Vagina (tissue), 2 donors: Measurements from ENCODE around the gene PIGV.

Source experiments
- POLR2A ChIP-seq, 2 donors: fragments of 450-650 bp; IDR thresholded peaks; one replicate each; pipeline ENCODE4 v1.6.1; 2017; ENCODE audit warnings: antibody characterized with exemption in 2 of 2, mild to moderate bottlenecking in 2 of 2, moderate library complexity in 2 of 2
- POLR2AphosphoS5 ChIP-seq, 2 donors: sonication (generic); formaldehyde crosslinking; IDR thresholded peaks; one replicate each; pipeline ENCODE4 v1.9.0; 2017; ENCODE audit warnings: antibody characterized with exemption in 2 of 2, mild to moderate bottlenecking in 2 of 2, low read depth in 1 of 2; ENCODE audit not compliant: insufficient read depth in 1 of 2
- TF ChIP-seq, protein P1 (sequence below), 3 experiments: fragments of 450-650 bp in 2 of 3; fragments of 200-600 bp in 1 of 3; sonication (generic) in 1 of 3; IDR thresholded peaks; one replicate each; pipeline ENCODE4 v1.5.1; 2017 to 2019; ENCODE audit warnings: antibody characterized with exemption in 3 of 3, mild to moderate bottlenecking in 2 of 3, moderate library complexity in 2 of 3

- TF ChIP-seq, protein P1, sequence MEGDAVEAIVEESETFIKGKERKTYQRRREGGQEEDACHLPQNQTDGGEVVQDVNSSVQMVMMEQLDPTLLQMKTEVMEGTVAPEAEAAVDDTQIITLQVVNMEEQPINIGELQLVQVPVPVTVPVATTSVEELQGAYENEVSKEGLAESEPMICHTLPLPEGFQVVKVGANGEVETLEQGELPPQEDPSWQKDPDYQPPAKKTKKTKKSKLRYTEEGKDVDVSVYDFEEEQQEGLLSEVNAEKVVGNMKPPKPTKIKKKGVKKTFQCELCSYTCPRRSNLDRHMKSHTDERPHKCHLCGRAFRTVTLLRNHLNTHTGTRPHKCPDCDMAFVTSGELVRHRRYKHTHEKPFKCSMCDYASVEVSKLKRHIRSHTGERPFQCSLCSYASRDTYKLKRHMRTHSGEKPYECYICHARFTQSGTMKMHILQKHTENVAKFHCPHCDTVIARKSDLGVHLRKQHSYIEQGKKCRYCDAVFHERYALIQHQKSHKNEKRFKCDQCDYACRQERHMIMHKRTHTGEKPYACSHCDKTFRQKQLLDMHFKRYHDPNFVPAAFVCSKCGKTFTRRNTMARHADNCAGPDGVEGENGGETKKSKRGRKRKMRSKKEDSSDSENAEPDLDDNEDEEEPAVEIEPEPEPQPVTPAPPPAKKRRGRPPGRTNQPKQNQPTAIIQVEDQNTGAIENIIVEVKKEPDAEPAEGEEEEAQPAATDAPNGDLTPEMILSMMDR (IDR thresholded peaks at IDR 0.05), result no peak
- TF ChIP-seq POLR2AphosphoS5 (IDR thresholded peaks at IDR 0.05; ENCODE audit: insufficient read depth in 1 of 2, low read depth in 1 of 2), result no peak
- no peak for TF ChIP-seq POLR2A (IDR thresholded peaks at IDR 0.05)
Observed at GRCh38 chr1:26791626-26792025, 3.9 kb downstream of the PIGV start.
